ENCODE data around the gene ZNF628.

DNA sequence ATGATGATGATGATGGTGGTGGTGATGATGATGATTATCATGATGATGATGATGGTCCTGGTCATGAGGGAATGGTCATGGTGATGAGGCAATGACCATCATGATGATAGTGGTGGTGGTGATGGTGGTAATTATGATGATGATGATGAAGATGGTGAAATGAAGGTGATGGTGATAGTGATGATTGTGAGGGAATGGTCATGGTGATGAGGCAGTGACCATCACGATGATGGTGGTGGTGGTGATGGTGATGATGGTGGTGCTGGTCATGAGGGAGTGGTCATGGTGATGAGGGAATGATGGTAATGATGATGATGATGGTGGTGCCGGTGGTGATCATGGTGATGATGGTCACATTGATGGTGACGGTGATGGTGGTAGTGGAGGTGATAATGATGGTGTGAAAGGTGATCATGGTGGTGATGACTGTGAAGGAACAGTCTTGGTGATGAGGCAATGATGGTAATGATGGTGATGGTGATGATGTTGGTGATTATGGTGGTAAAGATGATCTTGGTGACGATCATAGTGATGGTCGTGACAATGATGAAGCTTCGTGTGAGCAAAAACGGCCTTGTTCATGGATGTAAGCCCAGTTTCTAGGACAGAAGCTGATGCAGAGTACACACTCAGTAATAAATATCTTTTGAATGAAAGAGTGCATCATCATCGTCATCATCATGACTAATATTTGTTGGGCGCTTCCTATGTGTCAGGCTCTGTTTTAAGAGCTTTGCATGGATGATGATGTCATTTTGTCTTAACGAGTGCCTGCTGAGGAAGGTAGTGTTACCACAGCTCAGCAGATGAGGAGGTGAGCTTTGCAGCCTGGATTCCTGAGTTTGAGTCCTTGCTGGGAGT, 43.3 kb downstream of the ZNF628 start:
- TF ChIP-seq, protein P1, sequence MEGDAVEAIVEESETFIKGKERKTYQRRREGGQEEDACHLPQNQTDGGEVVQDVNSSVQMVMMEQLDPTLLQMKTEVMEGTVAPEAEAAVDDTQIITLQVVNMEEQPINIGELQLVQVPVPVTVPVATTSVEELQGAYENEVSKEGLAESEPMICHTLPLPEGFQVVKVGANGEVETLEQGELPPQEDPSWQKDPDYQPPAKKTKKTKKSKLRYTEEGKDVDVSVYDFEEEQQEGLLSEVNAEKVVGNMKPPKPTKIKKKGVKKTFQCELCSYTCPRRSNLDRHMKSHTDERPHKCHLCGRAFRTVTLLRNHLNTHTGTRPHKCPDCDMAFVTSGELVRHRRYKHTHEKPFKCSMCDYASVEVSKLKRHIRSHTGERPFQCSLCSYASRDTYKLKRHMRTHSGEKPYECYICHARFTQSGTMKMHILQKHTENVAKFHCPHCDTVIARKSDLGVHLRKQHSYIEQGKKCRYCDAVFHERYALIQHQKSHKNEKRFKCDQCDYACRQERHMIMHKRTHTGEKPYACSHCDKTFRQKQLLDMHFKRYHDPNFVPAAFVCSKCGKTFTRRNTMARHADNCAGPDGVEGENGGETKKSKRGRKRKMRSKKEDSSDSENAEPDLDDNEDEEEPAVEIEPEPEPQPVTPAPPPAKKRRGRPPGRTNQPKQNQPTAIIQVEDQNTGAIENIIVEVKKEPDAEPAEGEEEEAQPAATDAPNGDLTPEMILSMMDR (conservative IDR thresholded peaks at IDR 0.05 in 1 of 2, IDR thresholded peaks at IDR 0.05 in 1 of 2; ENCODE audit: extremely low read depth in 1 of 2, insufficient read depth in 1 of 2, low read depth in 1 of 2, low read length in 2 of 2), result no peak
- no peak for TF ChIP-seq EZH2 (IDR thresholded peaks at IDR 0.05; ENCODE audit: borderline replicate concordance, low read length)
